OCI-LY1 (cell line): ENCODE results near the gene ANKH.

Source experiments
- H2AFZ ChIP-seq: fragments of 200-600 bp; sonication (generic), shearing (Covaris generic); 2 replicates; pipeline ENCODE4 v1.6.0; 2014; ENCODE audit warnings: antibody characterized with exemption, mild to moderate bottlenecking, low read length
- H3F3A ChIP-seq: fragments of 200-600 bp; sonication (generic), shearing (Covaris generic); 2 replicates; pipeline ENCODE4 v1.6.0; 2014; ENCODE audit warnings: mild to moderate bottlenecking, antibody characterized with exemption, low read length, moderate library complexity; ENCODE audit not compliant: insufficient read depth
- H3K27ac ChIP-seq: fragments of 200-600 bp; sonication (generic); 2 replicates; pipeline ENCODE4 v1.5.1; 2014; ENCODE audit warnings: low read length, mixed run types, mild to moderate bottlenecking, low read depth; ENCODE audit not compliant: poor library complexity, severe bottlenecking
- H3K27me3 ChIP-seq: fragments of 200-600 bp; sonication (generic); 2 replicates; pipeline ENCODE4 v1.6.0; 2014; ENCODE audit warnings: antibody characterized with exemption, mild to moderate bottlenecking, low read length, moderate library complexity; ENCODE audit not compliant: insufficient read depth
- H3K36me3 ChIP-seq: fragments of 200-600 bp; sonication (generic); 2 replicates; pipeline ENCODE4 v1.6.1; 2014; ENCODE audit warnings: mild to moderate bottlenecking, antibody characterized with exemption, low read length, moderate library complexity, mixed read lengths; ENCODE audit not compliant: insufficient read depth
- H3K4me1 ChIP-seq: fragments of 200-600 bp; sonication (generic); 2 replicates; pipeline ENCODE4 v1.5.1; 2014; ENCODE audit warnings: mild to moderate bottlenecking, low read length, moderate library complexity; ENCODE audit not compliant: insufficient read depth, severe bottlenecking
- H3K4me2 ChIP-seq: fragments of 200-600 bp; sonication (generic), shearing (Covaris generic); 2 replicates; pipeline ENCODE4 v1.6.1; 2014; ENCODE audit warnings: low read length
- H3K4me3 ChIP-seq: fragments of 200-600 bp; sonication (generic); 2 replicates; pipeline ENCODE4 v1.5.1; 2014; ENCODE audit warnings: low read length, low read depth, mild to moderate bottlenecking, mixed read lengths; ENCODE audit not compliant: poor library complexity, severe bottlenecking
- H3K79me2 ChIP-seq: fragments of 200-600 bp; shearing (Covaris generic); 2 replicates; pipeline ENCODE4 v1.6.1; 2016; ENCODE audit warnings: mixed run types, low read length, mixed read lengths; ENCODE audit not compliant: insufficient read depth
- H3K9ac ChIP-seq: fragments of 200-600 bp; sonication (generic), shearing (Covaris generic); 2 replicates; pipeline ENCODE4 v1.6.1; 2014; ENCODE audit warnings: mild to moderate bottlenecking, low read length, mixed read lengths
- H3K9me2 ChIP-seq: fragments of 200-600 bp; sonication (generic), shearing (Covaris generic); 2 replicates; pipeline ENCODE4 v1.6.1; 2014; ENCODE audit warnings: low read depth, mild to moderate bottlenecking, low read length, mixed read lengths
- H3K9me3 ChIP-seq: fragments of 200-600 bp; shearing (Covaris generic); 2 replicates; pipeline ENCODE4 v1.6.1; 2014; ENCODE audit warnings: low read length, mixed read lengths
- H4K20me1 ChIP-seq: fragments of 200-600 bp; sonication (generic), shearing (Covaris generic); 2 replicates; pipeline ENCODE4 v1.6.0; 2016; ENCODE audit warnings: mild to moderate bottlenecking, low read length; ENCODE audit not compliant: insufficient read depth
- CTCF ChIP-seq: fragments of 200-600 bp; sonication (generic), shearing (Covaris generic); IDR thresholded peaks from 2 replicates; pipeline ENCODE4 v1.5.1; 2017; ENCODE audit warnings: mild to moderate bottlenecking, antibody characterized with exemption, low read length, moderate library complexity, mixed read lengths
- EZH2 ChIP-seq: fragments of 200-600 bp; sonication (generic), shearing (Covaris generic); IDR thresholded peaks from 2 replicates; pipeline ENCODE4 v1.8.0; 2017; ENCODE audit warnings: borderline replicate concordance, mixed run types, mild to moderate bottlenecking, antibody characterized with exemption, low read length, moderate library complexity, mixed read lengths

The ANKH gene

GRCh38 chr5:14760548-14761002, 111.0 kb downstream of the ANKH start:
- Histone ChIP-seq H2AFZ (no peak overlapping the region), H3K36me3 (peaks cover 17% of the 10 kb centered on the region), H3K9ac (no peak overlapping the region), H3K4me1 (peaks cover 18% of the 10 kb centered on the region), H3K9me3 (no peaks in the 10 kb centered on the region), H3K27me3 (no peaks in the 10 kb centered on the region), H3K4me3 (no peak overlapping the region), H3F3A (no peaks in the 10 kb centered on the region), H3K27ac (no peak overlapping the region), H3K9me2 (no peaks in the 10 kb centered on the region), H4K20me1 (no peaks in the 10 kb centered on the region), H3K79me2 (no peaks in the 10 kb centered on the region), H3K4me2 (no peak overlapping the region)
- no peak for TF ChIP-seq EZH2
- TF ChIP-seq CTCF: no peak

- Histone ChIP-seq H3K4me1 (peaks cover 18% of the 10 kb centered on the region), H3F3A (no peaks in the 10 kb centered on the region), H3K9me3 (no peaks in the 10 kb centered on the region), H2AFZ (no peak overlapping the region), H3K4me3 (no peak overlapping the region), H3K27ac (no peak overlapping the region), H3K9me2 (no peaks in the 10 kb centered on the region), H3K36me3 (peaks cover 23% of the 10 kb centered on the region), H3K4me2 (no peak overlapping the region), H3K27me3 (no peaks in the 10 kb centered on the region), H4K20me1 (no peaks in the 10 kb centered on the region), H3K9ac (no peak overlapping the region), H3K79me2 (no peaks in the 10 kb centered on the region)
- TF ChIP-seq CTCF: no peak
- TF ChIP-seq EZH2: no peak
These were observed 111.6 kb downstream of the ANKH start for GRCh38 chr5:14759744-14760547.

- H3K9ac ChIP-seq: no peak overlapping the region
- no peak overlapping the region for H3K4me3 ChIP-seq
- no peaks in the 10 kb centered on the region for H3K9me3 ChIP-seq
- H3K27ac ChIP-seq: no peak overlapping the region
- peaks cover 8% of the 10 kb centered on the region for H3K4me1 ChIP-seq
- H3F3A ChIP-seq: no peaks in the 10 kb centered on the region
- H2AFZ ChIP-seq: no peak overlapping the region
- no peak overlapping the region for H3K4me2 ChIP-seq
- H3K36me3 ChIP-seq: peaks cover 34% of the 10 kb centered on the region; the same call in 1 of the 2 replicates
- H3K9me2 ChIP-seq: no peaks in the 10 kb centered on the region
- TF ChIP-seq EZH2 (no peak), CTCF (no peak)
- no peaks in the 10 kb centered on the region for H4K20me1 ChIP-seq
- no peaks in the 10 kb centered on the region for H3K27me3 ChIP-seq
- no peaks in the 10 kb centered on the region for H3K79me2 ChIP-seq
These were observed 113.7 kb downstream of the ANKH start for GRCh38 chr5:14757850-14758249.
